ENCODE results near the gene PSG11. TPM values are rescaled to one million over a fixed set of nuclear protein-coding genes. Genes with fewer than 3 reads are reported as not detected.
"Not testable (repeated sequence)": the region's sequence is repeated elsewhere in the genome, so short reads cannot be mapped to it uniquely, and the experiment has no call there.

Gene PSG11
- total RNA-seq (2021; ENCODE audit: unreplicated experiment), result not detected
- polyA plus RNA-seq (2012), result not detected in 2 replicates
- not detected for Bru-seq, nascent RNA
- not detected for BruChase-seq, experiment 1, labeled RNA remaining after a 6-hour chase
- BruChase-seq, experiment 2, labeled RNA remaining after a 2-hour chase, result not detected
- long read RNA-seq, result 0 reads

DNA sequence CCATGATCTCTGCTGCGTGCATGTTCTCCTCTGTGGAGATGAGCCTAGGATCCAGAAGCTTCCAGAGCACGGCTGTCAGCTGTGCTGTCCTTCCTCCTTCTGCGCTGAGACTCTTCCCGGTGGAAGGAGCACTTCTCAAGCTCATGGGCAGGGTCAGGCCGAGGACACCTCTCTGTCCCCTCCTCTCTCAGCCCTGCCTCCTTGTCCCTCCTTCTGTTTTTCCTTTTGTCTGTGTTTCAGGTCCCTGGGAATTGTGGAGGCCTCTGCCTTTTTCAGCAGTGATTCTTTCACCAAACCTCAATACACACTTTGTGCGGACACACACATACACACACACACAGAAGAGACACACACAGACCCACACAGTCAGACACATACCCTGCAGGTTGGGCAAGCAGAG lies at the start of gene PSG11:
PSG11 (minus strand) TSS at position 101 of the 400 bp plus-strand sequence; CDS start at position 4, 97 bp downstream.
- H3K9ac ChIP-seq (ENCODE audit: low read length); H3K79me2 ChIP-seq (ENCODE audit: insufficient read depth, low read length); H3K4me1 ChIP-seq (ENCODE audit: control insufficient read depth in 1 of 2, insufficient read depth in 2 of 2, low read length in 2 of 2); CTCF ChIA-PET; DNase-seq (ENCODE audit: low read depth, low spot score); POLR2A ChIA-PET; H3K27ac ChIP-seq (ENCODE audit: low read depth, low read length); ATAC-seq; H3K9me3 ChIP-seq (ENCODE audit: control insufficient read depth in 1 of 2, insufficient read depth in 1 of 2, low read depth in 1 of 2, low read length in 2 of 2); H4K20me1 ChIP-seq (ENCODE audit: insufficient read depth); BruUV-seq (replicated peaks); RAD21 ChIA-PET (ENCODE audit: low non-redundant PET in 1 of 2, low total read pairs in 2 of 2, uncharacterized antibody in 2 of 2, unreplicated experiment in 2 of 2); H3K4me2 ChIP-seq (ENCODE audit: low read length); H3K9me2 ChIP-seq (ENCODE audit: insufficient read depth); H3K36me3 ChIP-seq (ENCODE audit: control insufficient read depth in 1 of 2, insufficient read depth in 2 of 2, low read length in 2 of 2); H3K27me3 ChIP-seq (ENCODE audit: insufficient read depth, low read length); H3K4me3 ChIP-seq (replicated peaks in 1 of 2; ENCODE audit: low read depth in 1 of 2, low read length in 2 of 2); intact Hi-C loops (cut with micrococcal nuclease); H2AFZ ChIP-seq (ENCODE audit: low read depth, low read length, poor library complexity, severe bottlenecking): not testable (repeated sequence)

DNA sequence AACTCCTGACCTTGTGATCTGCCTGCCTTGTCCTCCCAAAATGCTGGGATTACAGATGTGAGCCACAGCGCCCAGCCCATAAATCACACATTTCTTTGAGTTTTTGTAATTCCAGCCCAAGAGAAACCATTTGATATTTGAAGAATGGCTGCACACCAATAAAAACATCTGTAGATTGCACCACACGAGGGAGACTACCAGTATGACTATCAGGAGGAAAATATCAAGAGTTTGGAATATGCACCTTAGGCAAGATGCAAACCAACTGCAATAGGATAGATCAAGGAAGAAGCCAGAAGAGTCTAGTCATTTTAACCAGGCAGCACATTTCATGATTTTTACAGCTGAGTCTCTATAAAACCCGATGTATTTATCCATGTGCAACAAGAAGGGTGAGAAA lies 36.1 kb upstream of the PSG11 start:
- RAD21 ChIA-PET (ENCODE audit: low non-redundant PET in 1 of 2, low total read pairs in 2 of 2, uncharacterized antibody in 2 of 2, unreplicated experiment in 2 of 2); H3K79me2 ChIP-seq (ENCODE audit: insufficient read depth, low read length); H3K9me3 ChIP-seq (ENCODE audit: control insufficient read depth in 1 of 2, insufficient read depth in 1 of 2, low read depth in 1 of 2, low read length in 2 of 2); H4K20me1 ChIP-seq (ENCODE audit: insufficient read depth); H3K36me3 ChIP-seq (ENCODE audit: control insufficient read depth in 1 of 2, insufficient read depth in 2 of 2, low read length in 2 of 2); CTCF ChIA-PET; BruUV-seq (replicated peaks); intact Hi-C loops (cut with micrococcal nuclease); ATAC-seq; H3K27ac ChIP-seq (ENCODE audit: low read depth, low read length); H3K4me3 ChIP-seq (replicated peaks in 1 of 2; ENCODE audit: low read depth in 1 of 2, low read length in 2 of 2); H3K4me1 ChIP-seq (ENCODE audit: control insufficient read depth in 1 of 2, insufficient read depth in 2 of 2, low read length in 2 of 2); H3K9me2 ChIP-seq (ENCODE audit: insufficient read depth); H3K9ac ChIP-seq (ENCODE audit: low read length); DNase-seq (ENCODE audit: low read depth, low spot score); POLR2A ChIA-PET; H2AFZ ChIP-seq (ENCODE audit: low read depth, low read length, poor library complexity, severe bottlenecking); H3K27me3 ChIP-seq (ENCODE audit: insufficient read depth, low read length); H3K4me2 ChIP-seq (ENCODE audit: low read length): not testable (repeated sequence)

DNA sequence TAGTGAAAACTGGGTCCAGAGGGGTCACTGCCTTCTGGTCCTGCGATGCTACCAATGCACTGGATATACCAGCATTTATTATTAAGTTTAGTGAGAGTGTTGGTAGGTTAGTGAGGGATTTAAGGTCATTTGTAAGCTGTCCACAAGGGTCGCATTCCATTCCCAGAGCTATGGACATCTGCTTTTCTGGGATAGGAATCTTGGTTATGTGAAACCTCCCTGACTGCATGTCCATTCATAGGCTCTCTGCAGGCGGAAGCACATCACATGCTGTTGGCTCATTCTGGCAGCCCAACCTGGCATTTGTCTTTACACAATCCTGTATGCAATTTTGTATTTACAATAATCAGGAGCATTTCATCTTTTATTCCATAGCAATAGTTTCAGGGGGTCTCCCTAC lies 35.1 kb upstream of the PSG11 start:
- H3K9ac ChIP-seq (ENCODE audit: low read length); H3K79me2 ChIP-seq (ENCODE audit: insufficient read depth, low read length); H3K36me3 ChIP-seq (ENCODE audit: control insufficient read depth in 1 of 2, insufficient read depth in 2 of 2, low read length in 2 of 2); POLR2A ChIA-PET; H2AFZ ChIP-seq (ENCODE audit: low read depth, low read length, poor library complexity, severe bottlenecking); ATAC-seq; RAD21 ChIA-PET (ENCODE audit: low non-redundant PET in 1 of 2, low total read pairs in 2 of 2, uncharacterized antibody in 2 of 2, unreplicated experiment in 2 of 2); CTCF ChIA-PET; DNase-seq (ENCODE audit: low read depth, low spot score); intact Hi-C loops (cut with micrococcal nuclease); H3K4me1 ChIP-seq (ENCODE audit: control insufficient read depth in 1 of 2, insufficient read depth in 2 of 2, low read length in 2 of 2); H3K4me3 ChIP-seq (replicated peaks in 1 of 2; ENCODE audit: low read depth in 1 of 2, low read length in 2 of 2); H4K20me1 ChIP-seq (ENCODE audit: insufficient read depth); H3K4me2 ChIP-seq (ENCODE audit: low read length); H3K27me3 ChIP-seq (ENCODE audit: insufficient read depth, low read length); H3K27ac ChIP-seq (ENCODE audit: low read depth, low read length); H3K9me2 ChIP-seq (ENCODE audit: insufficient read depth); H3K9me3 ChIP-seq (ENCODE audit: control insufficient read depth in 1 of 2, insufficient read depth in 1 of 2, low read depth in 1 of 2, low read length in 2 of 2); BruUV-seq (replicated peaks): not testable (repeated sequence)

DNA sequence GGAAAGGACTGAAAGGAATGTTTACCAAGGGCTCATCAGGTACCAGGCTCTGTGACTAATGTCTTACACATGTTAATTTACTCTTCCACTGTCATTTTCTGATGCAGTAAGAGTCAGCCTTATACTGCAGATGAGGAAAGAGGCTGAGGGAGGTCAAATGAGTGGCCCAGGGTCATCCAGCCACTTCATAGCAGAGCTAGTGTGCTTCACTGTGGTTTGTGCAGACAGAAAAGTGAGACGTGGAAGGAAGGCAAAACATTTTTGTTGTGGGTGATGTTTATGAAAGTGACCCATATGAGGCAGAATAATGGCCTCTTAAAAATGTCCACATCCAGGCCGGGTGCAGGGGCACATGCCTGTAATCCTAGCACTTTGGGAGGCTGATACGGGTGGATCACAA lies 34.0 kb upstream of the PSG11 start:
- BruUV-seq (replicated peaks); H3K9me3 ChIP-seq (ENCODE audit: control insufficient read depth in 1 of 2, insufficient read depth in 1 of 2, low read depth in 1 of 2, low read length in 2 of 2); H3K27me3 ChIP-seq (ENCODE audit: insufficient read depth, low read length); H4K20me1 ChIP-seq (ENCODE audit: insufficient read depth); H3K9me2 ChIP-seq (ENCODE audit: insufficient read depth); RAD21 ChIA-PET (ENCODE audit: low non-redundant PET in 1 of 2, low total read pairs in 2 of 2, uncharacterized antibody in 2 of 2, unreplicated experiment in 2 of 2); H3K36me3 ChIP-seq (ENCODE audit: control insufficient read depth in 1 of 2, insufficient read depth in 2 of 2, low read length in 2 of 2); H2AFZ ChIP-seq (ENCODE audit: low read depth, low read length, poor library complexity, severe bottlenecking); DNase-seq (ENCODE audit: low read depth, low spot score); H3K79me2 ChIP-seq (ENCODE audit: insufficient read depth, low read length); H3K27ac ChIP-seq (ENCODE audit: low read depth, low read length); H3K9ac ChIP-seq (ENCODE audit: low read length); ATAC-seq; intact Hi-C loops (cut with micrococcal nuclease); H3K4me2 ChIP-seq (ENCODE audit: low read length); H3K4me3 ChIP-seq (replicated peaks in 1 of 2; ENCODE audit: low read depth in 1 of 2, low read length in 2 of 2); CTCF ChIA-PET; H3K4me1 ChIP-seq (ENCODE audit: control insufficient read depth in 1 of 2, insufficient read depth in 2 of 2, low read length in 2 of 2); POLR2A ChIA-PET: not testable (repeated sequence)

DNA sequence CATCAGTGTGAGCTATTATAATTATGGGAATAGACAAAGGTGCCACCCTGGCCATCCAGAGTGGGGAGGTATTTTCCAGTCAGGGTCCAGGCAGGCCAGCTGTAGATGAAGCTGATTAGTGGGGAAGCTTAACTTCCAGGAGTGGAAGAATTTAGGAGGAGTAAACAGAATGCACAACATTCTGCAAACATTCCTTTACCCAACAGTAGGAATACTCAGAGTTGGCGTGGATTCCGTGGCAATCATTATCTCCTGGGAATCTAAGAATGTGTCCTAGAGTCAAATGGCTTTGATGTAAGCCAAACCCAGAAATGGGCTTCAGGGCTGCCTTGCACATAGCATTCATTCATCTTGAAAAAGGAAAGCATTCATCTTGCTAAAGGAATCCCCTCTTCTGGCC lies 33.2 kb upstream of the PSG11 start:
- H2AFZ ChIP-seq (ENCODE audit: low read depth, low read length, poor library complexity, severe bottlenecking); intact Hi-C loops (cut with micrococcal nuclease); H3K4me1 ChIP-seq (ENCODE audit: control insufficient read depth in 1 of 2, insufficient read depth in 2 of 2, low read length in 2 of 2); H3K9me2 ChIP-seq (ENCODE audit: insufficient read depth); H3K27ac ChIP-seq (ENCODE audit: low read depth, low read length); H3K4me3 ChIP-seq (replicated peaks in 1 of 2; ENCODE audit: low read depth in 1 of 2, low read length in 2 of 2); H3K36me3 ChIP-seq (ENCODE audit: control insufficient read depth in 1 of 2, insufficient read depth in 2 of 2, low read length in 2 of 2); DNase-seq (ENCODE audit: low read depth, low spot score); H3K9ac ChIP-seq (ENCODE audit: low read length); H3K27me3 ChIP-seq (ENCODE audit: insufficient read depth, low read length); H3K4me2 ChIP-seq (ENCODE audit: low read length); BruUV-seq (replicated peaks); H4K20me1 ChIP-seq (ENCODE audit: insufficient read depth); H3K9me3 ChIP-seq (ENCODE audit: control insufficient read depth in 1 of 2, insufficient read depth in 1 of 2, low read depth in 1 of 2, low read length in 2 of 2); ATAC-seq; POLR2A ChIA-PET; RAD21 ChIA-PET (ENCODE audit: low non-redundant PET in 1 of 2, low total read pairs in 2 of 2, uncharacterized antibody in 2 of 2, unreplicated experiment in 2 of 2); H3K79me2 ChIP-seq (ENCODE audit: insufficient read depth, low read length); CTCF ChIA-PET: not testable (repeated sequence)
